HepG2 (cell line): ENCODE data around the gene PRKD2. TPM values are rescaled to one million over a fixed set of nuclear protein-coding genes. Genes with fewer than 3 reads are reported as not detected.

Experiments
- EHMT2 ChIP-seq: fragments of 200-600 bp; sonication (generic); IDR thresholded peaks from 2 replicates; pipeline ENCODE4 v1.7.0; 2017; ENCODE audit warnings: antibody characterized with exemption, low read depth, low read length, borderline replicate concordance
- GFI1 ChIP-seq: sonication (generic); formaldehyde crosslinking; IDR thresholded peaks from 2 replicates; pipeline ENCODE4 v1.5.0; 2020; ENCODE audit warnings: missing genetic modification reagents, mild to moderate bottlenecking, borderline replicate concordance
- KLF9 ChIP-seq: IDR thresholded peaks from 2 replicates; pipeline ENCODE4 v1.6.1; 2016; ENCODE audit warnings: low read depth
- POLR2A ChIP-seq, 2 experiments: IDR thresholded peaks; 2 replicates each; pipeline ENCODE4 v1.6.1; 2011; ENCODE audit warnings: low read depth in 2 of 2, low read length in 2 of 2, mild to moderate bottlenecking in 1 of 2, moderate library complexity in 1 of 2; ENCODE audit not compliant: insufficient read depth in 1 of 2
- SP2 ChIP-seq: sonication (generic); formaldehyde crosslinking; IDR thresholded peaks from 2 replicates; pipeline ENCODE4 v1.5.1; 2020; ENCODE audit warnings: mild to moderate bottlenecking, missing genetic modification reagents
- SP4 ChIP-seq: sonication (generic); formaldehyde crosslinking; IDR thresholded peaks from 2 replicates; pipeline ENCODE4 v1.8.1; 2023; ENCODE audit warnings: mild to moderate bottlenecking, missing genetic modification reagents
- ZFP1 ChIP-seq: IDR thresholded peaks from 2 replicates; pipeline ENCODE4 v1.6.1; 2016
- ZNF331 ChIP-seq: sonication (generic); formaldehyde crosslinking; IDR thresholded peaks from 2 replicates; pipeline ENCODE4 v1.4.0; 2020; ENCODE audit warnings: missing genetic modification reagents
- ZNF557 ChIP-seq: sonication (generic); formaldehyde crosslinking; IDR thresholded peaks from 2 replicates; pipeline ENCODE4 v1.4.0; 2020; ENCODE audit warnings: missing genetic modification reagents
- polyA plus RNA-seq, 8 experiments: library from polyadenylated mRNA; depleted of rRNA in 3 of 8; stranded (reverse) in 7 of 8; unstranded in 1 of 8; fragments of >200 nt; fragmentation: Illumina TruSeq in 4 of 8; extraction: Trizol in 4 of 8; gene quantifications; 2 replicates each; pipeline versions ENCODE4 v1.2.1 to v1.2.3, GENCODE V29; 2011 to 2016; ENCODE audit warnings: low read depth in 4 of 8, missing spikeins in 1 of 8, mixed read lengths in 1 of 8; ENCODE audit not compliant: insufficient read depth in 1 of 8
- total RNA-seq, 5 experiments: library from RNA; depleted of rRNA; stranded (reverse); fragments of >200 nt; fragmentation: Illumina TruSeq; extraction: Trizol; gene quantifications; 2 replicates each; pipeline ENCODE4 v1.2.3, GENCODE V29; 2016; ENCODE audit warnings: low read depth in 1 of 5
- TF ChIP-seq, protein P1 (sequence below): sonication (generic); formaldehyde crosslinking; IDR thresholded peaks from 2 replicates; pipeline ENCODE4 v1.4.0; 2020; ENCODE audit warnings: missing genetic modification reagents, mild to moderate bottlenecking, borderline replicate concordance
- TF ChIP-seq, protein P2 (sequence below): IDR thresholded peaks from 2 replicates; pipeline ENCODE4 v1.6.1; 2016; ENCODE audit warnings: low read depth, missing genetic modification reagents, missing compliant biosample characterization
- TF ChIP-seq, protein P3 (sequence below): sonication (generic); formaldehyde crosslinking; IDR thresholded peaks from 2 replicates; pipeline ENCODE4 v1.4.0; 2020; ENCODE audit warnings: missing genetic modification reagents
- TF ChIP-seq, protein P4 (sequence below): sonication (generic); formaldehyde crosslinking; IDR thresholded peaks from 2 replicates; pipeline ENCODE4 v1.4.0; 2020; ENCODE audit warnings: missing genetic modification reagents
- TF ChIP-seq, protein P5 (sequence below): sonication (generic); formaldehyde crosslinking; conservative IDR thresholded peaks from 2 replicates; pipeline ENCODE4 v1.4.0; 2020; ENCODE audit warnings: mild to moderate bottlenecking, missing genetic modification reagents, moderate library complexity

The PRKD2 gene
- total and polyA plus RNA-seq, 2 of the 13 experiments (the other 11 are each of a cell fraction or from before 2014, with no cell fraction given), result 6.7 to 7.3 TPM

DNA sequence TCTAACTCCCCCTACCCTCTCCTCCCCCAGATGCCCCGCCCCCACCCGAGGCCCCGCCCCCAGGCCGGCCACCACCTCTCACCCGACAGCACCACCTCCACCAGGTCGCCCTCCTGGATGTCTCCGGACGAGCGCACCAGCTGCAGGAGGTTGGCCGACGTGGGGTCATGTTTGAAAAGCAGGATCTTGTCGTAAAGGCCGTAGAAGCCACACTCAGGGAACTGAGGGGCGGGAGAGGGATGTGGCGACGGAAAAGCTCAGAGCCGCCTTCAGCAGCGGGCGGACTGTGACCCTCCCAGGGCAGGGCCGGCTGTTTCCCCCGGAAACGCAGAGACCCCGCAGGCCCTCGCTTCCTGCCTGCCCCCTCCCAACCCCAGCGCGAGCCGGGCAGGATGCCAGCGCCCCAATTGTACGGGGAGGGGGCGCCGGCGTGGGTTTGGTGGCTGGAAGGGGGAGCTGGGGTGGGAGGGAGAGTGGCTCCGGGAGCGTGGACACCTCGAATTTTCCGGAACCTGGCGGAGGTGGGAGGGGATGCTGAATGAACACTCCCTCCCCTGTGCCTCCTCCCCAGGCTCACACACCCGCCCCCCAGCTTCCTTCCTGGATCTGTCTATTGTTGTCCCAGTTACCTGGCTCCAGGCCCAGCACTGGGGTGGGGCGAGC lies 3.0 kb downstream of the PRKD2 start (continued):
- TF ChIP-seq, protein P1, sequence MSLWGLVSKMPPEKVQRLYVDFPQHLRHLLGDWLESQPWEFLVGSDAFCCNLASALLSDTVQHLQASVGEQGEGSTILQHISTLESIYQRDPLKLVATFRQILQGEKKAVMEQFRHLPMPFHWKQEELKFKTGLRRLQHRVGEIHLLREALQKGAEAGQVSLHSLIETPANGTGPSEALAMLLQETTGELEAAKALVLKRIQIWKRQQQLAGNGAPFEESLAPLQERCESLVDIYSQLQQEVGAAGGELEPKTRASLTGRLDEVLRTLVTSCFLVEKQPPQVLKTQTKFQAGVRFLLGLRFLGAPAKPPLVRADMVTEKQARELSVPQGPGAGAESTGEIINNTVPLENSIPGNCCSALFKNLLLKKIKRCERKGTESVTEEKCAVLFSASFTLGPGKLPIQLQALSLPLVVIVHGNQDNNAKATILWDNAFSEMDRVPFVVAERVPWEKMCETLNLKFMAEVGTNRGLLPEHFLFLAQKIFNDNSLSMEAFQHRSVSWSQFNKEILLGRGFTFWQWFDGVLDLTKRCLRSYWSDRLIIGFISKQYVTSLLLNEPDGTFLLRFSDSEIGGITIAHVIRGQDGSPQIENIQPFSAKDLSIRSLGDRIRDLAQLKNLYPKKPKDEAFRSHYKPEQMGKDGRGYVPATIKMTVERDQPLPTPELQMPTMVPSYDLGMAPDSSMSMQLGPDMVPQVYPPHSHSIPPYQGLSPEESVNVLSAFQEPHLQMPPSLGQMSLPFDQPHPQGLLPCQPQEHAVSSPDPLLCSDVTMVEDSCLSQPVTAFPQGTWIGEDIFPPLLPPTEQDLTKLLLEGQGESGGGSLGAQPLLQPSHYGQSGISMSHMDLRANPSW (CRISPR knock-in tag), result no peak
- TF ChIP-seq ZNF331 (CRISPR knock-in tag) (0 out of 2 replicates have a peak, but pooled peaks have one; percentile 51), KLF9 (CRISPR knock-in tag) (no peak), POLR2A (IDR thresholded peaks at IDR 0.05; ENCODE audit: insufficient read depth in 1 of 2, low read depth in 2 of 2, low read length in 2 of 2) (peak; percentile 32 to 61; a peak in 1 of 4 replicates), ZNF557 (CRISPR knock-in tag) (no peak), GFI1 (CRISPR knock-in tag) (no peak), SP4 (CRISPR knock-in tag) (no peak; the same call in 1 of the 2 replicates), EHMT2 (no peak), ZFP1 (CRISPR knock-in tag) (0 out of 2 replicates have a peak, but pooled peaks have one; percentile 49), SP2 (CRISPR knock-in tag) (no peak; the same call in 1 of the 2 replicates)
- TF ChIP-seq, protein P2, sequence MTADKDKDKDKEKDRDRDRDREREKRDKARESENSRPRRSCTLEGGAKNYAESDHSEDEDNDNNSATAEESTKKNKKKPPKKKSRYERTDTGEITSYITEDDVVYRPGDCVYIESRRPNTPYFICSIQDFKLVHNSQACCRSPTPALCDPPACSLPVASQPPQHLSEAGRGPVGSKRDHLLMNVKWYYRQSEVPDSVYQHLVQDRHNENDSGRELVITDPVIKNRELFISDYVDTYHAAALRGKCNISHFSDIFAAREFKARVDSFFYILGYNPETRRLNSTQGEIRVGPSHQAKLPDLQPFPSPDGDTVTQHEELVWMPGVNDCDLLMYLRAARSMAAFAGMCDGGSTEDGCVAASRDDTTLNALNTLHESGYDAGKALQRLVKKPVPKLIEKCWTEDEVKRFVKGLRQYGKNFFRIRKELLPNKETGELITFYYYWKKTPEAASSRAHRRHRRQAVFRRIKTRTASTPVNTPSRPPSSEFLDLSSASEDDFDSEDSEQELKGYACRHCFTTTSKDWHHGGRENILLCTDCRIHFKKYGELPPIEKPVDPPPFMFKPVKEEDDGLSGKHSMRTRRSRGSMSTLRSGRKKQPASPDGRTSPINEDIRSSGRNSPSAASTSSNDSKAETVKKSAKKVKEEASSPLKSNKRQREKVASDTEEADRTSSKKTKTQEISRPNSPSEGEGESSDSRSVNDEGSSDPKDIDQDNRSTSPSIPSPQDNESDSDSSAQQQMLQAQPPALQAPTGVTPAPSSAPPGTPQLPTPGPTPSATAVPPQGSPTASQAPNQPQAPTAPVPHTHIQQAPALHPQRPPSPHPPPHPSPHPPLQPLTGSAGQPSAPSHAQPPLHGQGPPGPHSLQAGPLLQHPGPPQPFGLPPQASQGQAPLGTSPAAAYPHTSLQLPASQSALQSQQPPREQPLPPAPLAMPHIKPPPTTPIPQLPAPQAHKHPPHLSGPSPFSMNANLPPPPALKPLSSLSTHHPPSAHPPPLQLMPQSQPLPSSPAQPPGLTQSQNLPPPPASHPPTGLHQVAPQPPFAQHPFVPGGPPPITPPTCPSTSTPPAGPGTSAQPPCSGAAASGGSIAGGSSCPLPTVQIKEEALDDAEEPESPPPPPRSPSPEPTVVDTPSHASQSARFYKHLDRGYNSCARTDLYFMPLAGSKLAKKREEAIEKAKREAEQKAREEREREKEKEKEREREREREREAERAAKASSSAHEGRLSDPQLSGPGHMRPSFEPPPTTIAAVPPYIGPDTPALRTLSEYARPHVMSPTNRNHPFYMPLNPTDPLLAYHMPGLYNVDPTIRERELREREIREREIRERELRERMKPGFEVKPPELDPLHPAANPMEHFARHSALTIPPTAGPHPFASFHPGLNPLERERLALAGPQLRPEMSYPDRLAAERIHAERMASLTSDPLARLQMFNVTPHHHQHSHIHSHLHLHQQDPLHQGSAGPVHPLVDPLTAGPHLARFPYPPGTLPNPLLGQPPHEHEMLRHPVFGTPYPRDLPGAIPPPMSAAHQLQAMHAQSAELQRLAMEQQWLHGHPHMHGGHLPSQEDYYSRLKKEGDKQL, result no peak
- TF ChIP-seq, protein P3, sequence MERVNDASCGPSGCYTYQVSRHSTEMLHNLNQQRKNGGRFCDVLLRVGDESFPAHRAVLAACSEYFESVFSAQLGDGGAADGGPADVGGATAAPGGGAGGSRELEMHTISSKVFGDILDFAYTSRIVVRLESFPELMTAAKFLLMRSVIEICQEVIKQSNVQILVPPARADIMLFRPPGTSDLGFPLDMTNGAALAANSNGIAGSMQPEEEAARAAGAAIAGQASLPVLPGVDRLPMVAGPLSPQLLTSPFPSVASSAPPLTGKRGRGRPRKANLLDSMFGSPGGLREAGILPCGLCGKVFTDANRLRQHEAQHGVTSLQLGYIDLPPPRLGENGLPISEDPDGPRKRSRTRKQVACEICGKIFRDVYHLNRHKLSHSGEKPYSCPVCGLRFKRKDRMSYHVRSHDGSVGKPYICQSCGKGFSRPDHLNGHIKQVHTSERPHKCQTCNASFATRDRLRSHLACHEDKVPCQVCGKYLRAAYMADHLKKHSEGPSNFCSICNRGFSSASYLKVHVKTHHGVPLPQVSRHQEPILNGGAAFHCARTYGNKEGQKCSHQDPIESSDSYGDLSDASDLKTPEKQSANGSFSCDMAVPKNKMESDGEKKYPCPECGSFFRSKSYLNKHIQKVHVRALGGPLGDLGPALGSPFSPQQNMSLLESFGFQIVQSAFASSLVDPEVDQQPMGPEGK (CRISPR knock-in tag), result peak; percentile 87
- TF ChIP-seq, protein P4, sequence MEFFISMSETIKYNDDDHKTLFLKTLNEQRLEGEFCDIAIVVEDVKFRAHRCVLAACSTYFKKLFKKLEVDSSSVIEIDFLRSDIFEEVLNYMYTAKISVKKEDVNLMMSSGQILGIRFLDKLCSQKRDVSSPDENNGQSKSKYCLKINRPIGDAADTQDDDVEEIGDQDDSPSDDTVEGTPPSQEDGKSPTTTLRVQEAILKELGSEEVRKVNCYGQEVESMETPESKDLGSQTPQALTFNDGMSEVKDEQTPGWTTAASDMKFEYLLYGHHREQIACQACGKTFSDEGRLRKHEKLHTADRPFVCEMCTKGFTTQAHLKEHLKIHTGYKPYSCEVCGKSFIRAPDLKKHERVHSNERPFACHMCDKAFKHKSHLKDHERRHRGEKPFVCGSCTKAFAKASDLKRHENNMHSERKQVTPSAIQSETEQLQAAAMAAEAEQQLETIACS (CRISPR knock-in tag), result no peak
- TF ChIP-seq, protein P5, sequence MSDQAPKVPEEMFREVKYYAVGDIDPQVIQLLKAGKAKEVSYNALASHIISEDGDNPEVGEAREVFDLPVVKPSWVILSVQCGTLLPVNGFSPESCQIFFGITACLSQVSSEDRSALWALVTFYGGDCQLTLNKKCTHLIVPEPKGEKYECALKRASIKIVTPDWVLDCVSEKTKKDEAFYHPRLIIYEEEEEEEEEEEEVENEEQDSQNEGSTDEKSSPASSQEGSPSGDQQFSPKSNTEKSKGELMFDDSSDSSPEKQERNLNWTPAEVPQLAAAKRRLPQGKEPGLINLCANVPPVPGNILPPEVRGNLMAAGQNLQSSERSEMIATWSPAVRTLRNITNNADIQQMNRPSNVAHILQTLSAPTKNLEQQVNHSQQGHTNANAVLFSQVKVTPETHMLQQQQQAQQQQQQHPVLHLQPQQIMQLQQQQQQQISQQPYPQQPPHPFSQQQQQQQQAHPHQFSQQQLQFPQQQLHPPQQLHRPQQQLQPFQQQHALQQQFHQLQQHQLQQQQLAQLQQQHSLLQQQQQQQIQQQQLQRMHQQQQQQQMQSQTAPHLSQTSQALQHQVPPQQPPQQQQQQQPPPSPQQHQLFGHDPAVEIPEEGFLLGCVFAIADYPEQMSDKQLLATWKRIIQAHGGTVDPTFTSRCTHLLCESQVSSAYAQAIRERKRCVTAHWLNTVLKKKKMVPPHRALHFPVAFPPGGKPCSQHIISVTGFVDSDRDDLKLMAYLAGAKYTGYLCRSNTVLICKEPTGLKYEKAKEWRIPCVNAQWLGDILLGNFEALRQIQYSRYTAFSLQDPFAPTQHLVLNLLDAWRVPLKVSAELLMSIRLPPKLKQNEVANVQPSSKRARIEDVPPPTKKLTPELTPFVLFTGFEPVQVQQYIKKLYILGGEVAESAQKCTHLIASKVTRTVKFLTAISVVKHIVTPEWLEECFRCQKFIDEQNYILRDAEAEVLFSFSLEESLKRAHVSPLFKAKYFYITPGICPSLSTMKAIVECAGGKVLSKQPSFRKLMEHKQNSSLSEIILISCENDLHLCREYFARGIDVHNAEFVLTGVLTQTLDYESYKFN, result peak; percentile 70
